Esophagus muscularis mucosa (tissue), 3 donors: Measurements from ENCODE around the gene KIF23.

Experiments
- POLR2A ChIP-seq: fragments of 450-650 bp; IDR thresholded peaks from one replicate; pipeline ENCODE4 v1.6.1; 2017; ENCODE audit warnings: antibody characterized with exemption, moderate library complexity, mild to moderate bottlenecking, low read depth
- TF ChIP-seq, protein P1 (sequence below), 3 experiments: fragments of 200-600 bp in 2 of 3; fragments of 450-650 bp in 1 of 3; sonication (generic) in 2 of 3; IDR thresholded peaks; one replicate each; pipeline ENCODE4 v1.5.1; 2017 to 2019; ENCODE audit warnings: antibody characterized with exemption in 3 of 3, mild to moderate bottlenecking in 2 of 3, moderate library complexity in 1 of 3

DNA sequence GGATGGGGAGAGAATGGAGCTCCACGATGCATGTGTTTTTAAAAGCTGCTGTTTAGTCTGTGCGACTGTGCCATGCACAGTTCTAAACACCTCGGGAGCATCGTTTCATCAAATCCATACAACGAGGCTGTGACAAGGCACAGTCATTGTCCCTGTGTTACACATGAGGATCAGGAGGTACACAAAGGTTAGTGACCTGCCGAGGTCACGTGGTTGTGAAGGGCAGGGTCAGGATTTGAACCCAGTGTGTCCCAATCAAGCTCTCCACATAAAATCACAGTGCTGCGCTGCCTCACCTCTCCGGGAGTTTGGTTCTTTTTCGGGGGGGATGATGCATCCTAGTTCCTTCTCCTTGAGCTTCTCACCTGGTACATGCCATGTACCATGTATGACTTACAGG lies 18.7 kb upstream of the KIF23 start:
- TF ChIP-seq, protein P1, sequence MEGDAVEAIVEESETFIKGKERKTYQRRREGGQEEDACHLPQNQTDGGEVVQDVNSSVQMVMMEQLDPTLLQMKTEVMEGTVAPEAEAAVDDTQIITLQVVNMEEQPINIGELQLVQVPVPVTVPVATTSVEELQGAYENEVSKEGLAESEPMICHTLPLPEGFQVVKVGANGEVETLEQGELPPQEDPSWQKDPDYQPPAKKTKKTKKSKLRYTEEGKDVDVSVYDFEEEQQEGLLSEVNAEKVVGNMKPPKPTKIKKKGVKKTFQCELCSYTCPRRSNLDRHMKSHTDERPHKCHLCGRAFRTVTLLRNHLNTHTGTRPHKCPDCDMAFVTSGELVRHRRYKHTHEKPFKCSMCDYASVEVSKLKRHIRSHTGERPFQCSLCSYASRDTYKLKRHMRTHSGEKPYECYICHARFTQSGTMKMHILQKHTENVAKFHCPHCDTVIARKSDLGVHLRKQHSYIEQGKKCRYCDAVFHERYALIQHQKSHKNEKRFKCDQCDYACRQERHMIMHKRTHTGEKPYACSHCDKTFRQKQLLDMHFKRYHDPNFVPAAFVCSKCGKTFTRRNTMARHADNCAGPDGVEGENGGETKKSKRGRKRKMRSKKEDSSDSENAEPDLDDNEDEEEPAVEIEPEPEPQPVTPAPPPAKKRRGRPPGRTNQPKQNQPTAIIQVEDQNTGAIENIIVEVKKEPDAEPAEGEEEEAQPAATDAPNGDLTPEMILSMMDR (IDR thresholded peaks at IDR 0.05): no peak
- TF ChIP-seq POLR2A: no peak
